ENCODE data around the gene GPSM1. TPM values are rescaled to one million over a fixed set of nuclear protein-coding genes. Genes with fewer than 3 reads are reported as not detected.

GPSM1 gene
- total RNA-seq, 1 donor from 2014 or later: 31.7 TPM

- TF ChIP-seq CTCF (IDR thresholded peaks at IDR 0.05; ENCODE audit: unreplicated experiment): no peak
- no peak overlapping the region for H3K27ac Mint-ChIP-seq (ENCODE audit: unreplicated experiment)
- no peak overlapping the region for H3K4me3 Mint-ChIP-seq (ENCODE audit: unreplicated experiment)
- no peaks in the 10 kb centered on the region for H3K9me3 Mint-ChIP-seq (ENCODE audit: unreplicated experiment)
- no peak for DNase-seq (ENCODE audit: low spot score)
- H3K27me3 Mint-ChIP-seq (ENCODE audit: unreplicated experiment): peaks cover 6% of the 10 kb centered on the region
- H3K36me3 Mint-ChIP-seq (ENCODE audit: low read depth, unreplicated experiment): no peaks in the 10 kb centered on the region
- no peaks in the 10 kb centered on the region for H3K4me1 Mint-ChIP-seq (ENCODE audit: unreplicated experiment)
These were observed 33.8 kb upstream of the GPSM1 start for GRCh38 chr9:136293476-136294077.

GRCh38 chr9:136294437-136294836 lies 32.9 kb upstream of the GPSM1 start:
- no peak for TF ChIP-seq CTCF (IDR thresholded peaks at IDR 0.05; ENCODE audit: unreplicated experiment)
- peaks cover 7% of the 10 kb centered on the region for H3K27me3 Mint-ChIP-seq (ENCODE audit: unreplicated experiment)
- no peaks in the 10 kb centered on the region for H3K4me1 Mint-ChIP-seq (ENCODE audit: unreplicated experiment)
- H3K9me3 Mint-ChIP-seq (ENCODE audit: unreplicated experiment): no peaks in the 10 kb centered on the region
- no peak overlapping the region for H3K4me3 Mint-ChIP-seq (ENCODE audit: unreplicated experiment)
- DNase-seq (ENCODE audit: low spot score): no peak
- H3K36me3 Mint-ChIP-seq (ENCODE audit: low read depth, unreplicated experiment): no peaks in the 10 kb centered on the region
- no peak overlapping the region for H3K27ac Mint-ChIP-seq (ENCODE audit: unreplicated experiment)

- Mint-ChIP-seq H3K4me3 (ENCODE audit: unreplicated experiment) (no peak overlapping the region), H3K9me3 (ENCODE audit: unreplicated experiment) (no peaks in the 10 kb centered on the region), H3K36me3 (ENCODE audit: low read depth, unreplicated experiment) (no peaks in the 10 kb centered on the region), H3K27ac (ENCODE audit: unreplicated experiment) (no peak overlapping the region), H3K27me3 (ENCODE audit: unreplicated experiment) (peaks cover 7% of the 10 kb centered on the region), H3K4me1 (ENCODE audit: unreplicated experiment) (no peaks in the 10 kb centered on the region)
- no peak for DNase-seq (ENCODE audit: low spot score)
- no peak for TF ChIP-seq CTCF (IDR thresholded peaks at IDR 0.05; ENCODE audit: unreplicated experiment)
These were observed 32.3 kb upstream of the GPSM1 start for GRCh38 chr9:136295055-136295454.

- no peaks in the 10 kb centered on the region for H3K36me3 Mint-ChIP-seq (ENCODE audit: low read depth, unreplicated experiment)
- peaks cover 7% of the 10 kb centered on the region for H3K27me3 Mint-ChIP-seq (ENCODE audit: unreplicated experiment)
- TF ChIP-seq CTCF (IDR thresholded peaks at IDR 0.05; ENCODE audit: unreplicated experiment): no peak
- H3K27ac Mint-ChIP-seq (ENCODE audit: unreplicated experiment): no peak overlapping the region
- no peak for DNase-seq (ENCODE audit: low spot score)
- H3K4me3 Mint-ChIP-seq (ENCODE audit: unreplicated experiment): no peak overlapping the region
- no peaks in the 10 kb centered on the region for H3K4me1 Mint-ChIP-seq (ENCODE audit: unreplicated experiment)
- H3K9me3 Mint-ChIP-seq (ENCODE audit: unreplicated experiment): no peaks in the 10 kb centered on the region
These were observed 31.6 kb upstream of the GPSM1 start for GRCh38 chr9:136295542-136296433.
